Retinal pigment epithelial cell (primary cell): ENCODE results near the gene IGF2BP2.

Source experiments
- DNase-seq: peaks from one replicate; pipeline ENCODE4 v3.0.0-alpha.2; 2010; ENCODE audit warnings: low read depth
- H3K4me3 ChIP-seq: 2 replicates; pipeline ENCODE4 v1.5.1; 2011; ENCODE audit warnings: mild to moderate bottlenecking, low read length, control low read depth, moderate library complexity
- TF ChIP-seq, protein P1 (sequence below): conservative IDR thresholded peaks from 2 replicates; pipeline ENCODE4 v1.5.1; 2011; ENCODE audit warnings: low read depth, low read length, control low read depth, inconsistent platforms

IGF2BP2 gene

GRCh38 chr3:185713015-185713414 is 111.8 kb downstream of the IGF2BP2 start:
- H3K4me3 ChIP-seq: no peak overlapping the region
- DNase-seq: no peak
- TF ChIP-seq, protein P1, sequence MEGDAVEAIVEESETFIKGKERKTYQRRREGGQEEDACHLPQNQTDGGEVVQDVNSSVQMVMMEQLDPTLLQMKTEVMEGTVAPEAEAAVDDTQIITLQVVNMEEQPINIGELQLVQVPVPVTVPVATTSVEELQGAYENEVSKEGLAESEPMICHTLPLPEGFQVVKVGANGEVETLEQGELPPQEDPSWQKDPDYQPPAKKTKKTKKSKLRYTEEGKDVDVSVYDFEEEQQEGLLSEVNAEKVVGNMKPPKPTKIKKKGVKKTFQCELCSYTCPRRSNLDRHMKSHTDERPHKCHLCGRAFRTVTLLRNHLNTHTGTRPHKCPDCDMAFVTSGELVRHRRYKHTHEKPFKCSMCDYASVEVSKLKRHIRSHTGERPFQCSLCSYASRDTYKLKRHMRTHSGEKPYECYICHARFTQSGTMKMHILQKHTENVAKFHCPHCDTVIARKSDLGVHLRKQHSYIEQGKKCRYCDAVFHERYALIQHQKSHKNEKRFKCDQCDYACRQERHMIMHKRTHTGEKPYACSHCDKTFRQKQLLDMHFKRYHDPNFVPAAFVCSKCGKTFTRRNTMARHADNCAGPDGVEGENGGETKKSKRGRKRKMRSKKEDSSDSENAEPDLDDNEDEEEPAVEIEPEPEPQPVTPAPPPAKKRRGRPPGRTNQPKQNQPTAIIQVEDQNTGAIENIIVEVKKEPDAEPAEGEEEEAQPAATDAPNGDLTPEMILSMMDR: no peak

DNA sequence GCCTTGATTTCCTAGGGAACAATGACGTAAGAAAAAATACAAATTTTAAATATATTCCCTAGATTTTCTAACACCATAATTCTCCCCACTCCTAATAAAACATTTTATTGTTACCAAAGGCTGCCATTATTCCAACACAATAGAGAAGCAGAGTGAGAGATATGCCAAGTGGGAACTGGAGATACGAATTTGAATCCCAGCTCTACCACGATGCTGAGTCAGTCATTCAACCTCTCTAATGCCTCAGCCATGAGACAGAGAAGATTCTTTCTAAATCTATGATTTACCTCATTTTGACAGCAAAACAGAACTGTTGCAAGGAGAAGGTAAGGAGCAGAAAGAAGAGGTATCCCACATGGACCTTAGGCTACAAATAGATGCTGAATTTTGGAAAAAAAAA is 112.5 kb downstream of the IGF2BP2 start:
- DNase-seq: no peak

GRCh38 chr3:185711255-185711870 is 113.5 kb downstream of the IGF2BP2 start:
- H3K4me3 ChIP-seq: no peak overlapping the region
- TF ChIP-seq, protein P1: no peak
- no peak for DNase-seq

More for the DNA sequence above, 112.5 kb downstream of the IGF2BP2 start:
- TF ChIP-seq, protein P1: no peak
- no peak overlapping the region for H3K4me3 ChIP-seq

DNA sequence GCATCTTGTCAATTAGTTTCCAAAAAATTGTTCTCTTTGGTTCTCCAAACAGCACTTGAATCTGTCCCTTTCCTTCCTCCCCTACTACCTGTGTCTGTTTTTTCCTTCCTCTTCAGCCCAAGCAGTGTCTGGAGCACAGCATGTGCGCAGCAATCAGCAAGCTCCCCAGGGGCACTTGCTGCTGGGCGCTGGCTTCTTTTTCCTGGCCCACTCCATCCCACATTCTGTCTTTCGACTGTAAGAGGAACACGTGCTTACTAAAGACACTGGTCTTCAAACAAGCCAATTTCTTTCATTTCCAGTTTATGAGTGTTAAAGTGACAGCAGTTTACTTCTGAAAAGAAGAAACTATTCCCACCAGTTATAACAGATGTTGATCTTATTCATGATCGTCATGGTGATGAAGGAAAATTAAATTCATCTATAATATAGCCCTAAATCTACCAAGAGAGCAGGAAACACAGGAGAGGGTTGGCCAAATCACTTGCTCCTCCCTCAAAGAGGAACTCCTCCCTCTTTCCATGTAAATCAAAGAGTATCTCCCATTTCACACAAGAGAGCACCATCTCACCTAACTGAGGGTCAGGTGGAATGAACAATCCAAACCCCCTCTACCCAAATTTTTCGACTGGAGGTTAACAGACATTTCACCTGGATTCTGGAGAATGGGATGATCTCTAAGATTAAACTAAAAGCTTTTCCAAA is 115.4 kb downstream of the IGF2BP2 start:
- no peak for DNase-seq
- H3K4me3 ChIP-seq: no peak overlapping the region
- TF ChIP-seq, protein P1: no peak

DNA sequence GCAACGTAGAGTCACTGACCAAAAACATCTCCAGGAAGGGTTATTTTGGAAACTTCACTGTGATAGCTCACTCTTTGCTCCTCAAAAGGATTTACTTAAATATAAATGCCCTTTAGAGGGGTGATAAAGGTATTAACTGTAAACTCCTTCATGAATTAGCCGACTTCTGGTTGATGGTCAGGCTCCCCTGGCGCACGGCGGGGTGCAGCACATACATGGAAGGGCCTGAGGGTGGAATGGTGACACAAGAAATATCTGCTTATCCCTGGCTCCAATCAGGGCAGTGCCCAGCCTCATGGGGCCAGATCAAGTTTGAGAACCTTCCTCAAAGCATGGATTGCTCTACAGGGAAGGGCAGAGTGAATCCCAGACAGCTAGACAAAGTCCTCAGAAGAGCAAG is 116.5 kb downstream of the IGF2BP2 start:
- TF ChIP-seq, protein P1: no peak
- H3K4me3 ChIP-seq: no peak overlapping the region
- no peak for DNase-seq

DNA sequence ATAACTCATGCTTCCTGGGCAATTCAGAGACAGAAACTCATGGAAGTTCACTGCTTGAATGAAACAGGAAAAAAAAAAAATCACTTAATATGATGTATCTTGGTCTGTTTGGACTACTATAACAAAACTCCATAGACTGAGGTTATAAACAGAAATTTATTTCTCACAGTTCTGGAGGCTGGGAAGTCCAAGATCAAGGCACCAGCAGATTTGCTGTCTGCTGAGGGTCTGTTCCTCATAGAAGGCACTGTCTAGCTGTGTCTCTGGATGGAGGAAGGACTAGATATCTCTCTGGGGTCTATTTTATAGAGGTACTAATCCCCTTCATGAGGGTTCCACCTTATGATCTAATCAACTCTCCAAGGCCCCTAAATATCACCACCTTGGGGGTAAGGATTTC is 119.3 kb downstream of the IGF2BP2 start:
- DNase-seq: no peak
- no peak overlapping the region for H3K4me3 ChIP-seq
- TF ChIP-seq, protein P1: no peak
